Measurements from ENCODE around the gene GLIS2. TPM values are rescaled to one million over a fixed set of nuclear protein-coding genes. Genes with fewer than 3 reads are reported as not detected.

Gene GLIS2
- total and polyA plus RNA-seq, 2 of the 4 experiments (the other 2 are of a cell fraction): 0.36 to 8.4 TPM

- Histone ChIP-seq H4K5ac (ENCODE audit: low read depth, low read length) (no peak overlapping the region), H3K9ac (ENCODE audit: low read depth, low read length) (no peak overlapping the region), H2BK15ac (ENCODE audit: low read depth, low read length) (no peak overlapping the region; the same call in 2 of the 3 replicates), H4K20me1 (ENCODE audit: insufficient read depth, low read length) (no peaks in the 10 kb centered on the region), H3K56ac (ENCODE audit: extremely low read depth, insufficient read depth, low read length) (no peak overlapping the region), H3K4ac (ENCODE audit: low read depth, low read length) (peak overlapping the region; percentile 52), H3K23ac (ENCODE audit: low read depth, low read length) (no peak overlapping the region), H2BK5ac (ENCODE audit: low read depth, low read length, poor library complexity, severe bottlenecking) (no peak overlapping the region), H2AK9ac (replicated peaks; ENCODE audit: low read depth, low read length, poor library complexity) (no peak overlapping the region), H3K27ac (ENCODE audit: insufficient read depth, low read length) (no peak overlapping the region), H3K4me3 (ENCODE audit: insufficient read depth, low read depth, low read length) (no peak overlapping the region), H2BK120ac (ENCODE audit: low read depth, low read length) (no peak overlapping the region; the same call in 1 of the 2 replicates), H4K8ac (ENCODE audit: low read depth in 2 of 2, low read length in 2 of 2) (no peak overlapping the region), H3K18ac (ENCODE audit: low read depth, low read length) (no peak overlapping the region), H2BK20ac (ENCODE audit: low read depth, low read length) (no peak overlapping the region), H2AK5ac (ENCODE audit: low read depth, low read length) (peak overlapping the region; percentile 58; the same call in 1 of the 2 replicates), H3K36me3 (ENCODE audit: control insufficient read depth, insufficient read depth, low read length) (no peaks in the 10 kb centered on the region), H2AFZ (replicated peaks; ENCODE audit: low read length, poor library complexity) (peak overlapping the region; percentile 43), H3K9me3 (ENCODE audit: control insufficient read depth, insufficient read depth, low read length) (0 out of 2 replicates have a peak, but pooled peaks cover 3% of the 10 kb centered on the region), H3K27me3 (ENCODE audit: control insufficient read depth, insufficient read depth, low read length) (no peaks in the 10 kb centered on the region), H3K79me1 (ENCODE audit: low read depth in 1 of 2, low read length in 2 of 2) (peaks cover 0 to 5% of the 10 kb centered on the region in 2 experiments; a peak in 1 of 4 replicates), H3K4me1 (ENCODE audit: control insufficient read depth, insufficient read depth, low read length) (peaks cover 4% of the 10 kb centered on the region; the same call in 1 of the 2 replicates), H4K91ac (ENCODE audit: insufficient read depth, low read depth, low read length) (no peak overlapping the region), H3K4me2 (ENCODE audit: low read depth, low read length) (no peak overlapping the region), H3K14ac (replicated peaks; ENCODE audit: low read depth, low read length) (peak overlapping the region; percentile 3; the same call in 1 of the 2 replicates), H3K9me1 (ENCODE audit: insufficient read depth, low read length) (peaks cover 4% of the 10 kb centered on the region; the same call in 1 of the 2 replicates)
- WGBS, 2 experiments (ENCODE audit: extremely low coverage in 2 of 2, insufficient read length in 1 of 2): 100% methylated on average over 1 of the region's 8 CpGs; no CpG with 5 or more reads in 1 of the 2 experiments
- ChIA-PET CTCF (interaction anchor here (0.6 kb wide), 1 partner anchor 415 kb away, joined by 3 read pairs; no protein-coding TSS in a partner anchor), POLR2A (ENCODE audit: unreplicated experiment) (no interaction called here)
- in situ Hi-C loops (cut with MboI; ENCODE audit: low sequenced_read_pairs): no loop called here
- ATAC-seq (ENCODE audit: low read depth) (no peak), DNase-seq (no peak)
- BruUV-seq (replicated peaks): no TSS peak
- dilution Hi-C loops (cut with HindIII; ENCODE audit: low sequenced_read_pairs, unreplicated experiment): no loop called here
- TF ChIP-seq POLR2A (IDR thresholded peaks at IDR 0.05; ENCODE audit: low read depth, low read length) (no peak), NFE2L2 (IDR thresholded peaks at IDR 0.05; ENCODE audit: low read depth, low read length) (no peak), RFX5 (IDR thresholded peaks at IDR 0.05; ENCODE audit: low read depth, low read length) (no peak), CEBPB (IDR thresholded peaks at IDR 0.05; ENCODE audit: low read depth, low read length) (no peak), MAZ (IDR thresholded peaks at IDR 0.05; ENCODE audit: borderline replicate concordance, low read depth, low read length) (no peak), BHLHE40 (IDR thresholded peaks at IDR 0.05; ENCODE audit: low read depth, low read length) (no peak), USF2 (IDR thresholded peaks at IDR 0.05; ENCODE audit: low read depth, low read length) (no peak), MAFK (IDR thresholded peaks at IDR 0.05; ENCODE audit: low read depth, low read length) (no peak), MXI1 (IDR thresholded peaks at IDR 0.05; ENCODE audit: borderline replicate concordance, low read depth, low read length) (no peak), RCOR1 (IDR thresholded peaks at IDR 0.05; ENCODE audit: insufficient replicate concordance, low read length) (no peak), FOS (IDR thresholded peaks at IDR 0.05; ENCODE audit: low read depth, low read length) (no peak), SMC3 (IDR thresholded peaks at IDR 0.05; ENCODE audit: low read depth, low read length) (no peak), CHD1 (IDR thresholded peaks at IDR 0.05; ENCODE audit: low read depth, low read length) (no peak), ELK1 (IDR thresholded peaks at IDR 0.05; ENCODE audit: borderline replicate concordance, low read depth, low read length) (no peak), CTCF (conservative IDR thresholded peaks at IDR 0.05; ENCODE audit: low read depth, low read length) (no peak), RAD21 (IDR thresholded peaks at IDR 0.05; ENCODE audit: low read length) (no peak)
- intact Hi-C loops (cut with micrococcal nuclease): no loop called here
Measured at GRCh38 chr16:4283441-4283840, 32.4 kb upstream of the GLIS2 start.

Data from IMR-90 (cell line).